GM12878 (cell line): ENCODE data around the gene SPATC1L. TPM values are rescaled to one million over a fixed set of nuclear protein-coding genes. Genes with fewer than 3 reads are reported as not detected.

Experiments used
- ATAC-seq: fragments of 200-7000 bp; cut with Tn5 transposase; 3 replicates; pipeline ENCODE4 v1.9.1; 2020; ENCODE audit warnings: mild to moderate bottlenecking, moderate library complexity
- BruUV-seq: library from RNA; stranded (reverse); fragments of 400-500 nt; replicated peaks from 2 replicates; lab custom pipeline; 2021; lab: Mats Ljungman, UMichigan
- CTCF ChIA-PET: fragments of 300-600 bp; sonication (Branson Sonifier 250); formaldehyde crosslinking; extraction: SDS; loops from one replicate; lab custom pipeline; 2021; ENCODE audit warnings: inconsistent platforms; lab: Yijun Ruan, JAX
- POLR2A ChIA-PET: fragments of 350-600 bp; formaldehyde crosslinking; extraction: SDS; loops from one replicate; lab custom pipeline; 2021; ENCODE audit warnings: inconsistent platforms; lab: Charles Lee
- RAD21 ChIA-PET: fragments of 300-600 bp; sonication (Branson Sonifier 250); formaldehyde crosslinking; loops from one replicate; lab custom pipeline; 2023; ENCODE audit warnings: antibody characterized with exemption; ENCODE audit not compliant: unreplicated experiment; lab: Charles Lee
- SMC1A ChIA-PET: fragments of 300-600 bp; sonication (Branson Sonifier 250); formaldehyde crosslinking; loops from one replicate; lab custom pipeline; 2023; ENCODE audit not compliant: unreplicated experiment, uncharacterized antibody; lab: Charles Lee
- DNase-seq: peaks from one replicate; pipeline ENCODE4 v3.0.0-alpha.2; 2011; ENCODE audit warnings: low read depth, low spot score
- FAIRE-seq: peaks from 3 replicates; lab custom pipeline; 2011; peaks lifted over from hg19 to GRCh38; lab: Jason Lieb, UNC
- H2AFZ ChIP-seq: 2 replicates; pipeline ENCODE4 v1.6.0; 2011; ENCODE audit warnings: low read depth, low read length, control low read depth; ENCODE audit not compliant: control insufficient read depth
- H3K27ac ChIP-seq: 2 replicates; pipeline ENCODE4 v1.5.1; 2011; ENCODE audit warnings: control low read depth; ENCODE audit not compliant: control insufficient read depth, insufficient read depth
- H3K27me3 ChIP-seq, 2 experiments: replicated peaks in 1 of 2; 2 replicates each; pipeline versions ENCODE4 v1.6.0 to v1.6.1; 2011; ENCODE audit warnings: low read length in 1 of 2; ENCODE audit not compliant: control insufficient read depth in 2 of 2, insufficient read depth in 2 of 2
- H3K36me3 ChIP-seq, 2 experiments: 2 replicates each; pipeline ENCODE4 v1.5.1; 2011; ENCODE audit warnings: low read length in 1 of 2; ENCODE audit not compliant: control insufficient read depth in 2 of 2, insufficient read depth in 2 of 2
- H3K4me1 ChIP-seq: 2 replicates; pipeline ENCODE4 v1.6.1; 2011; ENCODE audit warnings: mild to moderate bottlenecking, low read length, moderate library complexity, mixed read lengths; ENCODE audit not compliant: control insufficient read depth, insufficient read depth
- H3K4me2 ChIP-seq: 2 replicates; pipeline ENCODE4 v1.6.0; 2011; ENCODE audit warnings: control low read depth; ENCODE audit not compliant: control insufficient read depth, insufficient read depth
- H3K4me3 ChIP-seq: fragments of 200-600 bp; sonication (generic); 2 replicates; pipeline ENCODE4 v1.5.1; 2016
- H3K79me2 ChIP-seq: 2 replicates; pipeline ENCODE4 v1.6.0; 2011; ENCODE audit warnings: low read length; ENCODE audit not compliant: control insufficient read depth, insufficient read depth
- H3K9ac ChIP-seq: 2 replicates; pipeline ENCODE4 v1.8.0; 2011; ENCODE audit warnings: low read length, control low read depth, mixed read lengths; ENCODE audit not compliant: control insufficient read depth, insufficient read depth
- H3K9me3 ChIP-seq: replicated peaks from 3 replicates; pipeline ENCODE4 v1.5.1; 2011; ENCODE audit warnings: mild to moderate bottlenecking, low read length; ENCODE audit not compliant: control insufficient read depth, insufficient read depth
- H4K20me1 ChIP-seq: 2 replicates; pipeline ENCODE4 v1.6.0; 2011; ENCODE audit not compliant: control insufficient read depth, insufficient read depth
- BACH1 ChIP-seq: fragments of 450-650 bp; IDR thresholded peaks from 2 replicates; pipeline ENCODE4 v1.6.1; 2017; ENCODE audit warnings: mild to moderate bottlenecking, borderline replicate concordance
- CEBPZ ChIP-seq: fragments of 150-350 bp; IDR thresholded peaks from 2 replicates; pipeline ENCODE4 v1.6.1; 2016; ENCODE audit warnings: low read depth, low read length
- CREB1 ChIP-seq: IDR thresholded peaks from 2 replicates; pipeline ENCODE4 v1.6.1; 2012; ENCODE audit warnings: low read depth, mild to moderate bottlenecking, inconsistent platforms
- PKNOX1 ChIP-seq: fragments of 450-650 bp; IDR thresholded peaks from 2 replicates; pipeline ENCODE4 v1.6.1; 2016; ENCODE audit warnings: mild to moderate bottlenecking
- PML ChIP-seq: IDR thresholded peaks from 2 replicates; pipeline ENCODE4 v1.6.1; 2012; ENCODE audit warnings: low read length, inconsistent platforms
- SPI1 ChIP-seq: IDR thresholded peaks from 2 replicates; pipeline ENCODE4 v1.6.1; 2011; ENCODE audit warnings: low read depth, mild to moderate bottlenecking, low read length, moderate library complexity, borderline replicate concordance; ENCODE audit not compliant: insufficient read depth
- WGBS: methylation state at CpG from one replicate; pipeline ENCODE4 v1.1.6; 2016; ENCODE audit warnings: low lambda C conversion rate; ENCODE audit not compliant: insufficient replicate concordance, insufficient coverage; ENCODE audit errors: missing lambda C conversion rate; 5-methylcytosine and 5-hydroxymethylcytosine counted together
- in situ Hi-C: fragments of 300-500 bp; cut with MboI; formaldehyde crosslinking; loops from 9 replicates; pipeline ENCODE4 v1.14.3; 2018; ENCODE audit warnings: mixed read lengths
- intact Hi-C: fragments of 100-400 bp; cut with micrococcal nuclease; formaldehyde crosslinking; loops from one replicate; pipeline ENCODE4 v1.14.2; 2022; ENCODE audit not compliant: unreplicated experiment
- polyA plus RNA-seq, 11 experiments: library from polyadenylated mRNA; depleted of rRNA in 4 of 11; unstranded in 6 of 11; stranded (reverse) in 5 of 11; fragments of >200 nt; fragmentation: Nextera tagmentation in 4 of 11; fragmentation: Illumina TruSeq in 1 of 11; extraction: Ambion mirVana in 4 of 11; extraction: Trizol in 1 of 11; gene quantifications; 1 replicate in 1 of 11; 2 replicates in 10 of 11; pipeline versions ENCODE4 v1.2.1 to v1.2.3, GENCODE V29; 2011 to 2016; ENCODE audit warnings: inconsistent platforms in 2 of 11, missing spikeins in 2 of 11, low read depth in 1 of 11
- total RNA-seq, 4 experiments: library from RNA; depleted of rRNA in 3 of 4; stranded (reverse); fragments of >200 nt in 3 of 4; fragmentation: Illumina TruSeq in 1 of 4; extraction: Trizol in 1 of 4; gene quantifications; 2 replicates each; pipeline versions ENCODE4 v1.2.1 to v1.2.3, GENCODE V29; 2013 to 2021

The SPATC1L gene
- total and polyA plus RNA-seq, 10 of the 15 experiments (the other 5 are each of a cell fraction or from before 2014, with no cell fraction given): 1.4 to 16.0 (median 7.0) TPM; not detected in 2

GRCh38 chr21:46112725-46113215, 71.5 kb downstream of the SPATC1L start:
- WGBS: 66% methylated on average over 20 of the region's 20 CpGs
- ATAC-seq: no peak
- intact Hi-C loops (no loop called here), in situ Hi-C loops (no loop called here)
- RAD21 ChIA-PET: no interaction called here
- POLR2A ChIA-PET: no interaction called here
- no peaks in the 10 kb centered on the region for H3K4me1 ChIP-seq
- H4K20me1 ChIP-seq: no peaks in the 10 kb centered on the region
- no peaks in the 10 kb centered on the region; the same call in 2 of the 3 replicates for H3K9me3 ChIP-seq
- no peak for FAIRE-seq
- no peak overlapping the region for H2AFZ ChIP-seq
- H3K79me2 ChIP-seq: no peaks in the 10 kb centered on the region
- CTCF ChIA-PET: no interaction called here
- DNase-seq: no peak
- H3K9ac ChIP-seq: no peak overlapping the region
- no peak overlapping the region for H3K4me3 ChIP-seq
- H3K27me3 ChIP-seq: no peaks in the 10 kb centered on the region
- no peak overlapping the region for H3K27ac ChIP-seq
- BruUV-seq: no TSS peak
- no peak overlapping the region for H3K4me2 ChIP-seq
- TF ChIP-seq PML (no peak), PKNOX1 (no peak), BACH1 (no peak), SPI1 (no peak), CEBPZ (no peak), CREB1 (no peak)
- SMC1A ChIA-PET: no interaction called here
- no peaks in the 10 kb centered on the region for H3K36me3 ChIP-seq
